Measurements from ENCODE around the gene TANGO6. TPM values are rescaled to one million over a fixed set of nuclear protein-coding genes. Genes with fewer than 3 reads are reported as not detected.
"Not testable (repeated sequence)": the region's sequence is repeated elsewhere in the genome, so short reads cannot be mapped to it uniquely, and the experiment has no call there.

TANGO6 gene
- total RNA-seq, 1 donor from 2014 or later: 11.1 TPM

DNA sequence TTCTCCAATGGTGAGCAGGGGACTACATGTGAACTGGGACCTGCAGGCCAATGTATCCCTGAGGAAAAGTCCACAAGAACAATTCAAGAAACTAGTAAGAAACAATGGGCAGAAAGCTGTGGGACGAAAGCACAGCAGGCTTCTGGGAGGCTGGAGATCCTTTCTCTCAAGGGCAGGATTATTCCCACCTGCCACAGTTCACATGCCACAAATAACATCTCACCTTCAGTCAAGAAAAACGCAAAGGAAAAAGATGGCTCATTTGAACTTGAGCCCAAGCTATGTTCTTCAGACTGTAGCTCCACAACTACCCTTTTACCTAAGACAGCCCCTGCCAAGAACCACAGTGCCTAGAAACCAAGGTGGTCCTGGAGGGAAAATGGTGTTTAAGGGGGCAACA lies 275.1 kb downstream of the TANGO6 start:
- H3K4me3 Mint-ChIP-seq (ENCODE audit: unreplicated experiment): no peak overlapping the region
- peaks cover 22% of the 10 kb centered on the region for H3K36me3 Mint-ChIP-seq (ENCODE audit: low read depth)
- DNase-seq (ENCODE audit: low spot score): no peak
- no peaks in the 10 kb centered on the region for H3K27me3 Mint-ChIP-seq (ENCODE audit: low read depth)
- H3K4me1 Mint-ChIP-seq (ENCODE audit: low read depth): no peaks in the 10 kb centered on the region
- H3K9me3 Mint-ChIP-seq (ENCODE audit: low read depth): no peaks in the 10 kb centered on the region
- no peak overlapping the region for H3K27ac Mint-ChIP-seq (ENCODE audit: unreplicated experiment)
- TF ChIP-seq, protein P1, sequence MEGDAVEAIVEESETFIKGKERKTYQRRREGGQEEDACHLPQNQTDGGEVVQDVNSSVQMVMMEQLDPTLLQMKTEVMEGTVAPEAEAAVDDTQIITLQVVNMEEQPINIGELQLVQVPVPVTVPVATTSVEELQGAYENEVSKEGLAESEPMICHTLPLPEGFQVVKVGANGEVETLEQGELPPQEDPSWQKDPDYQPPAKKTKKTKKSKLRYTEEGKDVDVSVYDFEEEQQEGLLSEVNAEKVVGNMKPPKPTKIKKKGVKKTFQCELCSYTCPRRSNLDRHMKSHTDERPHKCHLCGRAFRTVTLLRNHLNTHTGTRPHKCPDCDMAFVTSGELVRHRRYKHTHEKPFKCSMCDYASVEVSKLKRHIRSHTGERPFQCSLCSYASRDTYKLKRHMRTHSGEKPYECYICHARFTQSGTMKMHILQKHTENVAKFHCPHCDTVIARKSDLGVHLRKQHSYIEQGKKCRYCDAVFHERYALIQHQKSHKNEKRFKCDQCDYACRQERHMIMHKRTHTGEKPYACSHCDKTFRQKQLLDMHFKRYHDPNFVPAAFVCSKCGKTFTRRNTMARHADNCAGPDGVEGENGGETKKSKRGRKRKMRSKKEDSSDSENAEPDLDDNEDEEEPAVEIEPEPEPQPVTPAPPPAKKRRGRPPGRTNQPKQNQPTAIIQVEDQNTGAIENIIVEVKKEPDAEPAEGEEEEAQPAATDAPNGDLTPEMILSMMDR (IDR thresholded peaks at IDR 0.05): no peak

DNA sequence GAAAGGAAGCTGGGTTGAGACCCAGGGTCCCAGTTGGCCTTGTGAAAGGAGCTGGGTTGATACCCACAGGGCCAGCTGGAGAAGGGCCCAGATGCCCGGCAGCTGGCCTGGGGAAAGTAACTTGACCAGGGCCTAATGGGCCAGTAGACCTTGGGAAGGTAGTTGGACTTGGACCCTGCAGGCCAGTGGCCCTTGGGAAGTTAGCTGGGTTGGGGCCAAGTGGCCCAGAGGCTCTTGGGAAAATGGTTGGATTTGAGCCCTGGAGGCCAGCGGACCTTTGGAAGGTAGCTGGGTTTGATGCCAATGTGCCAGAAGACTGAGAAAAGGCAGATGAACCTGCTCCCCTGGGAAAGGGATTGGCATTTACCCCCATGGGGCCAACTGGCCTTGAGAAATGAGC lies 275.7 kb downstream of the TANGO6 start:
- Mint-ChIP-seq H3K4me3 (ENCODE audit: unreplicated experiment) (no peak overlapping the region), H3K9me3 (ENCODE audit: low read depth) (no peaks in the 10 kb centered on the region), H3K27me3 (ENCODE audit: low read depth) (no peaks in the 10 kb centered on the region), H3K4me1 (ENCODE audit: low read depth) (no peaks in the 10 kb centered on the region), H3K36me3 (ENCODE audit: low read depth) (peaks cover 22% of the 10 kb centered on the region), H3K27ac (ENCODE audit: unreplicated experiment) (no peak overlapping the region)
- TF ChIP-seq, protein P1 (IDR thresholded peaks at IDR 0.05): no peak
- DNase-seq (ENCODE audit: low spot score): no peak

DNA sequence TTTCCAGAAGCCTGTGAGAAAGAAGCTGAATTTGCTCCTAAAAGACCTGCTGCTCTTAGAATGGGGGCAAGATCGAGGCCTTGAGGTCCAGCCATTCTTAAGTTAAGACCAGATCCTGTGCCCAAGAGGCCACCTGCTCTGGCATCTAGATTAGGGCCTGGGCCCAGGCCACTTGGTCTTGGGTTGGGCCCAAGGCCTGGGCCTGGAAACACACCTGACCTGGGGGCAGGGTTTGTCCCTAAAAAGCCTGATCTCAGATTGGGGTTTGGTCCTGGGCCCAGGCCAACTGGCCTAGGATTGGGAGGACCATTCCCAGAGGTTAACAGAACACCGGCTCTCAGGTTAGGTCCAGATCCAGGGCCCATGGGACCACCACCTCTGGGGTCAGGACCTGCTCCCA lies 276.2 kb downstream of the TANGO6 start:
- peaks cover 21% of the 10 kb centered on the region for H3K36me3 Mint-ChIP-seq (ENCODE audit: low read depth)
- H3K27ac Mint-ChIP-seq (ENCODE audit: unreplicated experiment): no peak overlapping the region
- H3K27me3 Mint-ChIP-seq (ENCODE audit: low read depth): no peaks in the 10 kb centered on the region
- no peaks in the 10 kb centered on the region for H3K9me3 Mint-ChIP-seq (ENCODE audit: low read depth)
- TF ChIP-seq, protein P1 (IDR thresholded peaks at IDR 0.05): no peak
- DNase-seq (ENCODE audit: low spot score): no peak
- no peaks in the 10 kb centered on the region for H3K4me1 Mint-ChIP-seq (ENCODE audit: low read depth)
- H3K4me3 Mint-ChIP-seq (ENCODE audit: unreplicated experiment): no peak overlapping the region

DNA sequence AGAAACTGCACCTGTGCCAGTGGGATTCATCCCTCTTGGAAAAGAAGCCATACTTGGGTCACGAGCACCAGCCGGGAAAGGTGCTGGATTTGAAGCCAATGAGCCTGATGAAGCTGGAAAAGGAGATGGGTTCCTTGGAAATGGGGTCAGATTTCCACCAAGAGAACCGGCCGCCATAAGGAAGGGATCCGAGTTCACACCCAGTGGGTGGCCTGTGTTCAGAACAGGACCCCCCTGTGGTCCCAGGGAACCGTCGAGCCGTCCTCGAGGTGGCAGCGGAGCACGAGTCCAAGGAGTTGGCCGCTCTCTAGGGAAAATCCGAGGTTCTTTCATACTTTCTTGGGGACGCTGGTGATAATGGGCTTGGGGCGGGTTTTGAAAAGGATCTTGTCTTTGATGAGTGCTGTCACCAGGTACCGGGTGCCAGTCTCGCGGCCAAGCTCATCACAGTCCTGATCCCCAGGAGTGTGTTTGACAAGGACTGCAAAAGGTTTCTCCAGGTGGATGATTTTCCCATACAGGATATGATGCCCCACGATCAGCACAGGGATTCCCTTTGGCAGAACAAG lies 276.8 kb downstream of the TANGO6 start:
- Mint-ChIP-seq H3K4me1 (ENCODE audit: low read depth) (no peaks in the 10 kb centered on the region), H3K9me3 (ENCODE audit: low read depth) (no peaks in the 10 kb centered on the region), H3K4me3 (ENCODE audit: unreplicated experiment) (no peak overlapping the region), H3K27me3 (ENCODE audit: low read depth) (no peaks in the 10 kb centered on the region), H3K36me3 (ENCODE audit: low read depth) (peaks cover 16% of the 10 kb centered on the region), H3K27ac (ENCODE audit: unreplicated experiment) (no peak overlapping the region)
- peak; percentile 60 for DNase-seq (ENCODE audit: low spot score)
- TF ChIP-seq, protein P1 (IDR thresholded peaks at IDR 0.05): no peak

DNA sequence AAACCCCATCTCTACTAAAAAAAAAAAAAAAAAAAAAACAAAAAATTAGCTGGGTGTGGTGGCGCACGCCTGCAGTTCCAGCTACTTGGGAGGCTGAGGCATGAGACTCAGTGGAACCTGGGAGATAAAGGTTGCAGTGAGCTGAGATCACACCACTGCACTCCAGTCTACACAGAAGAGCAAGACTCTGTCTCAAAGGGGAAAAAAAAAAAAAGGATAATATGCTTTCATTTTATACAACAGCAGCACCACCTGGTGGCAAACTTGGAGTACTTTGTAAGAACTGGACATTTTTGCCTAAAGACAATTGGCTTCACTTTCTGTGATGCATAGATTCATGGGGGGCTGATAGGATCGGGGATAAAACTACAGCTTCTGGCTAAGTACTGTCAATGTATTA lies 280.6 kb downstream of the TANGO6 start:
- Mint-ChIP-seq H3K27ac (ENCODE audit: unreplicated experiment) (no peak overlapping the region), H3K4me3 (ENCODE audit: unreplicated experiment) (no peak overlapping the region), H3K27me3 (ENCODE audit: low read depth) (no peaks in the 10 kb centered on the region), H3K36me3 (ENCODE audit: low read depth) (peaks cover 10% of the 10 kb centered on the region), H3K4me1 (ENCODE audit: low read depth) (peaks cover 2% of the 10 kb centered on the region), H3K9me3 (ENCODE audit: low read depth) (no peaks in the 10 kb centered on the region)
- TF ChIP-seq, protein P1 (IDR thresholded peaks at IDR 0.05): peak; percentile 92
- DNase-seq (ENCODE audit: low spot score): no peak

DNA sequence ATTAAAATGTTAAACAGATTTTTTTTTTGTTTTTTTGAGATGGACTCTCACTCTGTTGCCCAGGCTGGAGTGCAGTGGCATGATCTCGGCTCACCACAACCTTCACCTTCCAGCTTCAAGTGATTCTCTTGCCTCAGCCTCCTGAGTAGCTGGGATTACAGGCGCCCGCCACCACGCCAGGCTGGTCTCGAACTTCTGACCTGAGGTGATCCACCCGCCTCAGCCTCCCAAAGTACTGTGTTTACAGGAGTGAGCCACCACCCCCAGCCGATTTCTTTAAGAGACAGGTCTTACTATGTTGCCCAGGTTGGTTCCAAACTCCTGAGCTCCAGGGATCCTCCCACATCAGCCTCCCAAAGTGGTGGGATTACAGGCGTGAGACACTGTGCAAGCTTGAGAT lies 281.1 kb downstream of the TANGO6 start:
- H3K4me1 Mint-ChIP-seq (ENCODE audit: low read depth); H3K9me3 Mint-ChIP-seq (ENCODE audit: low read depth); H3K36me3 Mint-ChIP-seq (ENCODE audit: low read depth); DNase-seq (ENCODE audit: low spot score); H3K27me3 Mint-ChIP-seq (ENCODE audit: low read depth); H3K4me3 Mint-ChIP-seq (ENCODE audit: unreplicated experiment): not testable (repeated sequence)
- H3K27ac Mint-ChIP-seq (ENCODE audit: unreplicated experiment): peak overlapping the region; percentile 22

DNA sequence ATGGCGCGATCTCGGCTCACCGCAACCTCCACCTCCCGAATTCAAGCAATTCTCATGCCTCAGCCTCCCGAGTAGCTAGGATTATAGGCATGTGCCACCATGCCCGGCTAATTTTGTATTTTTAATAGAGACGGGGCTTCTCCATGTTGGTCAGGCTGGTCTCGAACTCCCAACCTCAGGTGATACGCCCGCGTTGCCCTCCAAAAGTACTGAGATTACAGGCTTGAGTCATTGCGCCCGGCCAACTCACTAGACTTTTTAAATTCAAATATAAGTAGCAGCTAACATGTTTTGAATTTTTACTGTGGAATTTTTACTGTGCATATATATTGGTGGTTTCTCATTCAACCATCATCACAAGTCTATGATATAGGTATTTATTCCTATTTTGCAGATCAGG lies 281.6 kb downstream of the TANGO6 start:
- not testable (repeated sequence) for H3K27me3 Mint-ChIP-seq (ENCODE audit: low read depth); H3K4me3 Mint-ChIP-seq (ENCODE audit: unreplicated experiment); DNase-seq (ENCODE audit: low spot score); H3K27ac Mint-ChIP-seq (ENCODE audit: unreplicated experiment); H3K36me3 Mint-ChIP-seq (ENCODE audit: low read depth); H3K4me1 Mint-ChIP-seq (ENCODE audit: low read depth); H3K9me3 Mint-ChIP-seq (ENCODE audit: low read depth)
